OCI-LY3 (cell line): Measurements from ENCODE around the gene LTBR.

Source experiments
- CTCF ChIP-seq: fragments of 200-600, 300-600 bp; sonication (generic); IDR thresholded peaks from 2 replicates; pipeline ENCODE4 v1.5.1; 2014; ENCODE audit warnings: antibody characterized with exemption, low read length, low read depth
- EZH2phosphoT487 ChIP-seq: fragments of 200-600 bp; shearing (Covaris generic); IDR thresholded peaks from 2 replicates; pipeline ENCODE4 v1.6.1; 2018; ENCODE audit warnings: antibody characterized with exemption, mixed run types, low read depth

- TF ChIP-seq CTCF: no peak
- TF ChIP-seq EZH2phosphoT487: no peak
These were observed 38.5 kb upstream of the LTBR start for GRCh38 chr12:6345319-6346091.
